ENCODE results near the gene FAM89A. TPM values are rescaled to one million over a fixed set of nuclear protein-coding genes. Genes with fewer than 3 reads are reported as not detected.

FAM89A gene
- total and polyA plus RNA-seq, 9 of the 15 experiments (the other 6 are each of a cell fraction or from before 2014, with no cell fraction given), result 8.7 to 66.2 (median 43.3) TPM

DNA sequence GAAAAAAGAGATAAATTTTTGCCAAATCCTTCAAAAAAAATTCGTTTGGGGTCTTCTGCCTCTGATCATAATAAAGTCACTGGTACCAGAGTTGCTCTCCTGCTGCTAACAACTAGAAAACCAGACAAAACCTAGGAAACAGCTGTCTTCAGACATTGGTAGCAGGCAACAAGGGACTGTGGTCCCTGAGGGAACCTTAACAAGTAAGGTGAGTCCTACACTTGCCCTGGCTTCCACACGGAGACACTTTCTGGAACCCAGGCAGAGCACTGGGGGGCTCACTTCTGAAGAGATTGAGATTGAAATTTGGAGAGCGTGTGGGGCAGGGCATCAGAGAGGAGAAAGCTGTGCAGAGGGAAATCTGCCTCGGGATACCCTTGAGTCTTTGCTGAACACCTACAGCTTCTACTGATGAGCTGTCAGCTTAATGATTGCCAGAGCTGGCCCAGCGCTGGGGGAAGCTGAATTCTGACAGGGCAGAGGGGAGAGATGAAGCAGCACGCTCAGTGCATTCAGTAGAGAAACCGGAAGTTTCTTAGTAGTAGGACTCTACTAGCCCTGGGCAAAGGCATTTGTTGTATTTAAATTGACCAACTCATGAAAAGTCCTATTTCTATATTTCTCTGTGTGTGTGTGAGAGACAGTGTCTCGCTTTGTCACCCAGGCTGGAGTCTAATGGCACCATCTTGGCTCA is 18.5 kb upstream of the FAM89A start (continued):
- TF ChIP-seq, protein P1, sequence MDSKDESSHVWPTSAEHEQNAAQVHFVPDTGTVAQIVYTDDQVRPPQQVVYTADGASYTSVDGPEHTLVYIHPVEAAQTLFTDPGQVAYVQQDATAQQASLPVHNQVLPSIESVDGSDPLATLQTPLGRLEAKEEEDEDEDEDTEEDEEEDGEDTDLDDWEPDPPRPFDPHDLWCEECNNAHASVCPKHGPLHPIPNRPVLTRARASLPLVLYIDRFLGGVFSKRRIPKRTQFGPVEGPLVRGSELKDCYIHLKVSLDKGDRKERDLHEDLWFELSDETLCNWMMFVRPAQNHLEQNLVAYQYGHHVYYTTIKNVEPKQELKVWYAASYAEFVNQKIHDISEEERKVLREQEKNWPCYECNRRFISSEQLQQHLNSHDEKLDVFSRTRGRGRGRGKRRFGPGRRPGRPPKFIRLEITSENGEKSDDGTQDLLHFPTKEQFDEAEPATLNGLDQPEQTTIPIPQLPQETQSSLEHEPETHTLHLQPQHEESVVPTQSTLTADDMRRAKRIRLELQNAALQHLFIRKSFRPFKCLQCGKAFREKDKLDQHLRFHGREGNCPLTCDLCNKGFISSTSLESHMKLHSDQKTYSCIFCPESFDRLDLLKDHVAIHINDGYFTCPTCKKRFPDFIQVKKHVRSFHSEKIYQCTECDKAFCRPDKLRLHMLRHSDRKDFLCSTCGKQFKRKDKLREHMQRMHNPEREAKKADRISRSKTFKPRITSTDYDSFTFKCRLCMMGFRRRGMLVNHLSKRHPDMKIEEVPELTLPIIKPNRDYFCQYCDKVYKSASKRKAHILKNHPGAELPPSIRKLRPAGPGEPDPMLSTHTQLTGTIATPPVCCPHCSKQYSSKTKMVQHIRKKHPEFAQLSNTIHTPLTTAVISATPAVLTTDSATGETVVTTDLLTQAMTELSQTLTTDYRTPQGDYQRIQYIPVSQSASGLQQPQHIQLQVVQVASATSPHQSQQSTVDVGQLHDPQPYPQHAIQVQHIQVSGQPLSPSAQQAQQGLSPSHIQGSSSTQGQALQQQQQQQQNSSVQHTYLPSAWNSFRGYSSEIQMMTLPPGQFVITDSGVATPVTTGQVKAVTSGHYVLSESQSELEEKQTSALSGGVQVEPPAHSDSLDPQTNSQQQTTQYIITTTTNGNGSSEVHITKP (IDR thresholded peaks at IDR 0.05; ENCODE audit: partially characterized antibody), result peak; percentile 56
- no peak for TF ChIP-seq CHCHD3 (CRISPR knock-in tag; IDR thresholded peaks at IDR 0.05)

- no peak overlapping the region for H3K4me3 ChIP-seq
- POLR2A ChIA-PET, result interaction anchor here (1.1 to 1.9 kb wide), 3 partner anchors 9 to 19 kb away, joined by 3 to 9 read pairs (median 7); no protein-coding TSS in a partner anchor
- H2AFZ ChIP-seq (ENCODE audit: low read depth, low read length), result peak overlapping the region; percentile 0; the same call in 1 of the 2 replicates
- H3K4me1 ChIP-seq (replicated peaks in 1 of 2; ENCODE audit: control insufficient read depth in 2 of 2, insufficient read depth in 2 of 2, low read length in 2 of 2), result peaks cover 7 to 18% of the 10 kb centered on the region in 2 experiments
- intact Hi-C loops (cut with micrococcal nuclease), result no loop called here
- H3K9me1 ChIP-seq (ENCODE audit: control insufficient read depth, insufficient read depth, low read length), result no peaks in the 10 kb centered on the region
- DNase-seq (ENCODE audit: extremely low read depth in 1 of 4, low spot score in 3 of 4) (no peak), ATAC-seq (no peak), FAIRE-seq (no peak)
- CTCF ChIA-PET (ENCODE audit: low intra/inter-chr PET ratio), result no interaction called here
- H3K36me3 ChIP-seq (ENCODE audit: control insufficient read depth, insufficient read depth, low read length), result no peaks in the 10 kb centered on the region
- no peak overlapping the region for H3K4me2 ChIP-seq (ENCODE audit: insufficient read depth, low read length)
- WGBS (ENCODE audit: insufficient coverage, low coverage, missing lambda C conversion rate), result 58% methylated on average over 3 of the region's 3 CpGs
- H3K9me3 ChIP-seq (replicated peaks; ENCODE audit: control insufficient read depth, insufficient read depth, low read depth, low read length), result peaks cover 2% of the 10 kb centered on the region; the same call in 1 of the 2 replicates
- no peak overlapping the region for H3K27ac ChIP-seq (ENCODE audit: extremely low read depth, low read depth, low read length)
- in situ Hi-C loops (cut with MboI), result no loop called here
- H3K79me2 ChIP-seq (ENCODE audit: control insufficient read depth, insufficient read depth, low read length), result no peaks in the 10 kb centered on the region
- no TSS peak for BruUV-seq (replicated peaks)
- H3K27me3 ChIP-seq (ENCODE audit: control insufficient read depth in 2 of 2, insufficient read depth in 2 of 2, low read length in 2 of 2), result no peaks in the 10 kb centered on the region
- H4K20me1 ChIP-seq (replicated peaks; ENCODE audit: control insufficient read depth, insufficient read depth, low read length), result no peaks in the 10 kb centered on the region
- H3K9ac ChIP-seq (ENCODE audit: insufficient read depth in 1 of 2, low read depth in 2 of 2, low read length in 2 of 2), result no peak overlapping the region
- TF ChIP-seq ZNF507 (tag; conservative IDR thresholded peaks at IDR 0.05) (no peak), TCF15 (CRISPR knock-in tag; IDR thresholded peaks at IDR 0.05) (no peak), CEBPG (CRISPR knock-in tag; IDR thresholded peaks at IDR 0.05) (no peak), CEBPG (tag; conservative IDR thresholded peaks at IDR 0.05 in 1 of 2, IDR thresholded peaks at IDR 0.05 in 1 of 2) (no peak), KLF16 (IDR thresholded peaks at IDR 0.05) (no peak)
These were observed 17.4 kb upstream of the FAM89A start for GRCh38 chr1:231057410-231057809.

Data from K562 (cell line).